ENCODE results near the gene MED22. TPM values are rescaled to one million over a fixed set of nuclear protein-coding genes. Genes with fewer than 3 reads are reported as not detected.
"Not testable (repeated sequence)": the region's sequence is repeated elsewhere in the genome, so short reads cannot be mapped to it uniquely, and the experiment has no call there.

MED22 gene
- 10 to 100 TPM; 18.4 to 21.5 TPM for total RNA-seq

DNA sequence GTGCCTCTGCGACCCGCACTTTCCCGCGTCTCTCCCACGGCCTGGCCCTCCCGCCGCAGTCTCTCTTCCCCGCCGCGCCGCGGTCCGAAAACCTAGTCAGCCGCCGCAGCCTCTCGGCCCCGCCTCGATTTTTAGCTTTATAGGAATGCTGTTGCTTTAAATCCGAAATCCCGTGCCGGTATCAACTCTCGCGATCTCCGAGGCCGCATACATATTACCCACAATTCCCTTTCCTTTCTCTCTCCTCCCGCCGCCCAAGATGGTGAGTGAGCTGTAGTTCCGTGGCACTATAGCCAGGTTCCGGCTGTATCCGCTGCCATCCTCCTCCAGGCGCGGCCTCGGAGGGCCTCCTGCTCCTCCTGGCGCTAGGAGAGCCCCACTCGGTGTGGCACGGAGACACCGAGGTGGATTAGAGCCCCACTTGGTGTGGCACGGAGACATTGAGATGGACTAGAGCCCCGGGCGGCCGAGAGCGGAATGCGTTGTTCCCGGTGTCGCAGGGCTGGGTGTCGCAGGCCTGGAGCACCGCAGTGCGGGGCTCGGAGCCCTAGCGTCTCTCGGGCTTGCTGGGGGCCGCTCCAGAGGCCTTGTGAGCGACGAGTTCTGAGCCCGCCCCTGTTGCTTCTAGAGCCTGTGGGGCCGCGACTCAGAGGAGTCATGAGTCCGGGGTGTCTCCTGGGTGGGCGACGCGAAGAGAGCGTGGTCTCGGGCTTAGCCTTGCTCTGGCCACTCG is at the start of gene MED22, which contains the start of gene RPL7A:
TSS of gene MED22 (minus strand) at position 147 of the 733 bp plus-strand sequence. CDS start 1,469 bp downstream, outside the sequence.
TSS of gene RPL7A (plus strand) at position 234 of the 733 bp plus-strand sequence. CDS start at position 260, 26 bp downstream.
- intact Hi-C loops (cut with micrococcal nuclease) = loop anchor here (1.0 to 2.0 kb wide), 5 partner anchors 8 to 69 kb away; partner anchors contain the start of genes SURF1, SURF2 and SURF6
- H3K9me3 Mint-ChIP-seq = no peaks in the 10 kb centered on the region
- peaks cover 37% of the 10 kb centered on the region for H3K4me1 Mint-ChIP-seq (ENCODE audit: low read depth)
- peaks cover 55% of the 10 kb centered on the region for H3K36me3 Mint-ChIP-seq (ENCODE audit: low read depth)
- peak within 1 kb of the TSS; percentile 92 for H3K4me3 Mint-ChIP-seq
- H3K27ac Mint-ChIP-seq = peak within 1 kb of the TSS; percentile 97
- CTCF ChIA-PET = interaction anchor here (1.6 kb wide), 1 partner anchor 23 kb away, joined by 4 read pairs; no protein-coding TSS in a partner anchor
- peak; percentile 97 for DNase-seq
- H3K27me3 Mint-ChIP-seq (ENCODE audit: low read depth) = no peaks in the 10 kb centered on the region

GRCh38 chr9:133397370-133397769 is 49.4 kb upstream of the MED22 start:
- no peaks in the 10 kb centered on the region for H3K27me3 Mint-ChIP-seq (ENCODE audit: low read depth)
- no peak for DNase-seq
- CTCF ChIA-PET = interaction anchor here (0.6 kb wide), 1 partner anchor 83 kb away, joined by 3 read pairs; no protein-coding TSS in a partner anchor
- H3K4me3 Mint-ChIP-seq = no peak overlapping the region
- H3K4me1 Mint-ChIP-seq (ENCODE audit: low read depth) = no peaks in the 10 kb centered on the region
- no peaks in the 10 kb centered on the region for H3K36me3 Mint-ChIP-seq (ENCODE audit: low read depth)
- H3K9me3 Mint-ChIP-seq = no peaks in the 10 kb centered on the region
- H3K27ac Mint-ChIP-seq = no peak overlapping the region
- intact Hi-C loops (cut with micrococcal nuclease) = no loop called here

DNA sequence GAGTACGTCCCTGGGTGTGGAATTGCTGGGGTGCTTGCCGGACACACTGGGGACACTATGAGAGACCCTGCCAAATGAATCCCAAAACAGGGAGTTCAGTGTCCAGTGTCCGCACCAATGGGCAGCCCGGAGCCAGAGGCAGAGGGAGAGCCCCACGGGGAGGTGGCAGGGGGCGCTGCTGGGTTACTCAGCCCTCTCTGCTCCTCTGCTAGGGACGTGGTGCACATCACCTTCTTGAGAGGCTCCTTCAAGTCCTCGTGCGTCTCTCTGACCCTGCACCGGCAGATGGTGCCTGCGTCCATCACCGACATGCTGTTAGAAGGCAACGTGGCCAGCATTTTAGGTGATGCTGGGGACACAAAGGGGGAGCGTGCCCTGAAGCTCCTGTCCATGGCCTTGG is 49.0 kb upstream of the MED22 start:
- no peak for DNase-seq
- Mint-ChIP-seq H3K9me3 (no peaks in the 10 kb centered on the region), H3K4me1 (ENCODE audit: low read depth) (no peaks in the 10 kb centered on the region), H3K4me3 (no peak overlapping the region), H3K27ac (no peak overlapping the region), H3K27me3 (ENCODE audit: low read depth) (no peaks in the 10 kb centered on the region), H3K36me3 (ENCODE audit: low read depth) (no peaks in the 10 kb centered on the region)
- CTCF ChIA-PET = interaction anchor here (0.6 to 1.2 kb wide), 2 partner anchors 82 to 239 kb away, joined by 3 to 7 read pairs; no protein-coding TSS in a partner anchor
- intact Hi-C loops (cut with micrococcal nuclease) = no loop called here

DNA sequence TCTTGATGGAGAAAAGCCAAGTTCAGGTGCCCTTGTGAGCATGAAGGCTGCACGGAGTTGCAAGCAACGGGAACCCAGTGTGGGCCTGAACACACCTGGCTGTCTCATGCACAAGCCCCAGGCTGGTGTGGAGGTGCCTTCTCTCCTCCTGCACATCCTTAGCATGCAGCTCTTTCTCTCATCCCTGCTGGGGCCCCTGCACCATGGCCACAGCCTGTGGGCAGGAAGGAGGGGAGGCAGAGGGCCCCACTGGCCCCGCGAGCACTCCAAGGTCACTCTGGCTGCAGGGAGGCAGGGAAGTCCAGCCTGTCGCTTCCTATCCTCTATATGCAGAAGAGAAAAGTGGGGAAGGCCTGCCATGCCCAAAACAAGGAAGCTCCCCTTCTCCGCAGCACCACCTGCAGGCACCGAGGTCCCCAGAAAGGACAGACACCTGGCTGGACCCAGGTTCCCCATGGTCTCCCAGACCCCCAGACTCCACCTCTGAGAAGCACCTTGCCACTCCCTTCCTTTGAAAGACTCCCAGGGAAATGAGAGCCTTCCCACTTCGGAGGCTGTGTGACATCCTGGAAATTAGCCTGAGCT is 46.8 kb upstream of the MED22 start:
- no peak overlapping the region for H3K4me3 Mint-ChIP-seq
- DNase-seq = no peak
- no peaks in the 10 kb centered on the region for H3K4me1 Mint-ChIP-seq (ENCODE audit: low read depth)
- intact Hi-C loops (cut with micrococcal nuclease) = no loop called here
- CTCF ChIA-PET = interaction anchor here (0.6 to 1.0 kb wide), 4 partner anchors 14 to 1802 kb away, joined by 3 to 4 read pairs (median 3); no protein-coding TSS in a partner anchor
- H3K27me3 Mint-ChIP-seq (ENCODE audit: low read depth) = no peaks in the 10 kb centered on the region
- no peak overlapping the region for H3K27ac Mint-ChIP-seq
- H3K36me3 Mint-ChIP-seq (ENCODE audit: low read depth) = no peaks in the 10 kb centered on the region
- H3K9me3 Mint-ChIP-seq = no peaks in the 10 kb centered on the region

DNA sequence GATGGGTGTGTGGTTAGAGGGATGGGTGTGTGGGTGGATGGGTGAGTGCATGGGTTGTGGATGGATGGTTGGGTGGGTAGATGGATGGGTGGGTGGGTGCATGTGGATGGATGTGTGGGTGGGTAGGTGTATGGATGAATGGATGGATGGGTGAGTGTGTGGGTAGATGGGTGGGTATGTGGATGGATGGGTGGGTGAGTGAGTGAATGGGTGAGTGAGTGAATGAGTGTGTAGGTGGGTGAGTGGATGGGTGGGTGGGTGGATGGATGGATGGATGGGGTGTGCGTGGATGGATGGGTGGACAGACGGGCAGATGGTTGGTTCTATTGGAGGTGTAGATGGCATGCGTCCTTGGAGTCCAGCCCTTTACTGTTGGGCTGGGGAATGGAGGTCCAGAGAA is 45.5 kb upstream of the MED22 start:
- H3K36me3 Mint-ChIP-seq (ENCODE audit: low read depth) = no peaks in the 10 kb centered on the region
- H3K4me3 Mint-ChIP-seq = no peak overlapping the region
- CTCF ChIA-PET = no interaction called here
- H3K4me1 Mint-ChIP-seq (ENCODE audit: low read depth) = no peaks in the 10 kb centered on the region
- H3K27me3 Mint-ChIP-seq (ENCODE audit: low read depth) = no peaks in the 10 kb centered on the region
- no peak overlapping the region for H3K27ac Mint-ChIP-seq
- intact Hi-C loops (cut with micrococcal nuclease) = no loop called here
- no peak for DNase-seq
- no peaks in the 10 kb centered on the region for H3K9me3 Mint-ChIP-seq

DNA sequence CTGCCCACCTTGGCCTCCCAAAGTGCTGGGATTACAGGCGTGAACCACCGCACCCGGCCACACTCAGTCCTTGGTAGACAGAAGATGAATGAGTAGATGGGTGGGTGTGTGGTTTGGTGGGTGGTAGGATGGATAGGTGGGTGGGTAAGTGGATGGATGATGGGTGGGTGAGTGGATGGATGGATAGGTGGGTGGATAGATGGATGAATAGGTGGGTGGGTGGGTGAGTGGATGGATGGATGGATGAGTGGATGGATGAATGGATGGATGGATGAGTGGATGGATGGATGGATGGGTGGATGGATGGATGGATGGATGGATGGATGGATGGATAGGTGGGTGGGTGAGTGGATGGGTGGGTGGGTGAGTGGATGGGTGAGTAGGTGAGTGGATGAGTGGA is 44.4 kb upstream of the MED22 start:
- H3K27me3 Mint-ChIP-seq (ENCODE audit: low read depth); H3K4me1 Mint-ChIP-seq (ENCODE audit: low read depth); DNase-seq; H3K36me3 Mint-ChIP-seq (ENCODE audit: low read depth); H3K9me3 Mint-ChIP-seq; H3K4me3 Mint-ChIP-seq; intact Hi-C loops (cut with micrococcal nuclease); CTCF ChIA-PET; H3K27ac Mint-ChIP-seq: not testable (repeated sequence)

- CTCF ChIA-PET; H3K4me1 Mint-ChIP-seq (ENCODE audit: low read depth); H3K27me3 Mint-ChIP-seq (ENCODE audit: low read depth); H3K27ac Mint-ChIP-seq; H3K4me3 Mint-ChIP-seq; DNase-seq; H3K36me3 Mint-ChIP-seq (ENCODE audit: low read depth); H3K9me3 Mint-ChIP-seq; intact Hi-C loops (cut with micrococcal nuclease): not testable (repeated sequence)
Observed at GRCh38 chr9:133391449-133391848, 43.5 kb upstream of the MED22 start.

GRCh38 chr9:133390713-133391112 is 42.8 kb upstream of the MED22 start:
- Mint-ChIP-seq H3K4me1 (ENCODE audit: low read depth) (no peaks in the 10 kb centered on the region), H3K4me3 (no peak overlapping the region), H3K27ac (no peak overlapping the region), H3K27me3 (ENCODE audit: low read depth) (no peaks in the 10 kb centered on the region), H3K9me3 (no peaks in the 10 kb centered on the region), H3K36me3 (ENCODE audit: low read depth) (no peaks in the 10 kb centered on the region)
- intact Hi-C loops (cut with micrococcal nuclease) = no loop called here
- CTCF ChIA-PET = no interaction called here
- no peak for DNase-seq

- Mint-ChIP-seq H3K4me3 (no peak overlapping the region), H3K36me3 (ENCODE audit: low read depth) (no peaks in the 10 kb centered on the region), H3K4me1 (ENCODE audit: low read depth) (no peaks in the 10 kb centered on the region), H3K9me3 (no peaks in the 10 kb centered on the region), H3K27me3 (ENCODE audit: low read depth) (no peaks in the 10 kb centered on the region), H3K27ac (no peak overlapping the region)
- no peak for DNase-seq
- intact Hi-C loops (cut with micrococcal nuclease) = no loop called here
- CTCF ChIA-PET = interaction anchor here (0.5 kb wide), 1 partner anchor 30 kb away, joined by 3 read pairs; no protein-coding TSS in a partner anchor
Observed at GRCh38 chr9:133389562-133389961, 41.6 kb upstream of the MED22 start.

DNA sequence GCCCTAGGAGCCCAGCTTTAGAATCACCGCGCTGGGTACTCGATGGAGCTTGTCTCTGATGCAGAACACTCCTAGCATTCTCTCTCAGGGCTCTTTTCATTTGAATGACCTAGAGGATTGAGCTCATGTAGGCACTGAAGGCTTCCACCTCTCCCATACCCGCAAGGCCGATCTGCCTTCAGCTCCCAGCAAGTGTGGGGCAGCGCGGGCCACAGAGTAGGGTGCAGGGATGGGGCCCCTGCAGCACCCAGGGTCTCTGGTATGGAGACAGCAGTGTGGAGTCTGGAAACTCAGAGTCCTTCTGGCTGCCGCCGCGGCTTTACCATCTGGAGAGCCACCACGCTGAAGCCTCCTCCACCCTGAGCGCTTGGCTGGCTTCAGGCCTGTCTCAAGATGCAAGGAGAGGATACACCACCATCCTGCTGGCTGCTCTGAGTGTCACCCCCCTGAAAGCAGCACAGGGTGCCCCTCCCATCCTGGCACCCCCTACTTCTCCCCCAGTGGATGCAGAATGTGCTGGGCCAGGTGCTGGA is 41.2 kb upstream of the MED22 start:
- H3K36me3 Mint-ChIP-seq (ENCODE audit: low read depth) = no peaks in the 10 kb centered on the region
- H3K4me1 Mint-ChIP-seq (ENCODE audit: low read depth) = no peaks in the 10 kb centered on the region
- DNase-seq = no peak
- no peak overlapping the region for H3K27ac Mint-ChIP-seq
- CTCF ChIA-PET = no interaction called here
- intact Hi-C loops (cut with micrococcal nuclease) = no loop called here
- no peak overlapping the region for H3K4me3 Mint-ChIP-seq
- no peaks in the 10 kb centered on the region for H3K9me3 Mint-ChIP-seq
- H3K27me3 Mint-ChIP-seq (ENCODE audit: low read depth) = no peaks in the 10 kb centered on the region

DNA sequence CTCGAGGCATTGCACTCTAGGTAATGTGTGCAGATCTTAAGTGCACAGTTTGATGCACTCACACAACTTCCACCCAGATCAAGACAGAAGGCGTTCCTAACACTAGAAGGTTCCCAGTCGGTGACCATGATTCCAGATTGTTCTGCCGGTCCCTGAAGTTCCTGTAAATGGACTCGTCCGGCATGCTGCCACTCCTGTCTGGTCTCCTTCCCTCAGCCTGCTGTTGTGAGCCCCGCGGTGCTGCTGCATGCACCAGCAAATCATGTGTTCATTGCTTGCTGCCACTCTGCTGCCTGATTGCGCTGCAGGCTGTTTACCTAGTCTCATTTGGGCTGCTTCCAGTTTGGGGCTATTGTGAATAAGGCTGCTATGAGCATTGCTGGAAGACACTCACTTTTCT is 39.7 kb upstream of the MED22 start:
- Mint-ChIP-seq H3K4me3 (no peak overlapping the region), H3K27ac (no peak overlapping the region), H3K9me3 (no peaks in the 10 kb centered on the region), H3K4me1 (ENCODE audit: low read depth) (no peaks in the 10 kb centered on the region), H3K36me3 (ENCODE audit: low read depth) (no peaks in the 10 kb centered on the region), H3K27me3 (ENCODE audit: low read depth) (no peaks in the 10 kb centered on the region)
- DNase-seq = no peak
- CTCF ChIA-PET = no interaction called here
- intact Hi-C loops (cut with micrococcal nuclease) = no loop called here

GRCh38 chr9:133386338-133386737 is 38.4 kb upstream of the MED22 start:
- Mint-ChIP-seq H3K27ac (no peak overlapping the region), H3K27me3 (ENCODE audit: low read depth) (no peaks in the 10 kb centered on the region), H3K9me3 (no peaks in the 10 kb centered on the region), H3K4me3 (no peak overlapping the region), H3K4me1 (ENCODE audit: low read depth) (no peaks in the 10 kb centered on the region), H3K36me3 (ENCODE audit: low read depth) (no peaks in the 10 kb centered on the region)
- CTCF ChIA-PET = interaction anchor here (0.6 kb wide), 1 partner anchor 241 kb away, joined by 6 read pairs; no protein-coding TSS in a partner anchor
- intact Hi-C loops (cut with micrococcal nuclease) = no loop called here
- DNase-seq = no peak
